GOT3 (cell line): ENCODE results near the gene UBAP2.

Experiments
- DNase-seq: peaks from one replicate; lab custom pipeline; 2025; ENCODE audit warnings: mixed read lengths; lab: John Stamatoyannopoulos, UW

The UBAP2 gene

DNA sequence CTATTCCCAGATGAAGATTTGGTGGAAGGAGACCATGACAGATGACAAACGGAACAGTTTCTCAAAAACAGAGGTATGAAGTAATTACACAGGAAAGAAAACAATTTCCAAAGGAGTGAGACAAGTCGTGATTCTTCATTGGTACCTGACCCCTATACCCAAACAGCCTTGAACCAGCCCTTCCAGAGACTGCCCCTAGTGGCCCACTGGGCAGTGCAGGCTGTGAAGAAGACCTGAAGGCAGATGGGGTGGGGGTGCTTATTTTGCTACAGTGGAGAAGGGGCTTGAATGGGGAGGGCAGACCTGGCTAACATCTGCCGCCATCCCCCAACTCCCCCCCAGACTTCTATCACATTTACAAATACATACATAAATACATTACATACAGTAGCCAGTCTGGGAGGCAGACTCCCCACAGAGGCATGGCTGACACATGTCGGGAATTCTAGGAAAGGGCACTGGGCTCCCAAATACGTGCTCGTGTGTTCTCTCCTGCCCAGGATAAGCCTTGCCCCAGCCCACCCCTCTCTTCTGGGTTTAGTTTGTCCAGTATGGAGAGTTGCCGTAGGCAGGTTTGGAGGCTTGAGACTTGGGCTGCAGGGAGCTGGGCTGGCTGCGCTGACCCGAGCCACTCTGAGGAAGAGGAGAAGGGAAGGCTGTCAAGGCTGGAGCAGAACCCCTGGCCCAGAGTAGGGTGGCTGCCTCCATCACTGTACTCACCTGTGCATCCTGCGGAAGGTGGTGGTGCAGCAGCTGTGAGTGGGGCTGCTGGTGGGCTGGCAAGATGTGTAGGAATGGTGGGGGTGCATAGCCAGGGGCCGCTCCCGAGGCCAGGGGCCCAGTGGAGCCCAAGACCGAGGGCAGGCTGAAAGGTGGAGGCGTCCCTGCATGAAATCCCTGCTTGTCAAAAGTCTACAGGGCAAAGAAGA is 126.5 kb downstream of the UBAP2 start:
- DNase-seq = no peak

- DNase-seq = no peak
Observed at GRCh38 chr9:33919276-33919897, 129.3 kb downstream of the UBAP2 start.

GRCh38 chr9:33917036-33917435 is 131.7 kb downstream of the UBAP2 start:
- no peak for DNase-seq

GRCh38 chr9:33914887-33915628 is 133.6 kb downstream of the UBAP2 start:
- no peak for DNase-seq

DNA sequence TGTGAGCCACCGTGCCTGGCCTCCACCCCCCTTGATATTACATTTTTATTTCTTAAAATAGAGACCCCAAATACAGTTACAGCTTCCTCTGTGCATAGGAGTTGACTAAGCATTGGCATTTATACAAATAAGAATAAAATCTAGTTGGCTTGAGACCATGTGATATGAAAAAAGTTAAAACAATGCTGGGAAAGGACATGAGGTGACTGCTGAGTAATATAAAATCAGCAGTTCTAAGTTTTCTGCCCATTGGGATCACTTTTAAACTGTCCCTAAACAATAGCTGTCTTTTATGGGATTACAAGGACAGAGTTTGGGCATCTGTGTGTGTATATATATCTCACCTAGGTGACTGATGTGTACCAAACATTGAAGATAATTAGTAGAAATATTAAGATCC is 135.1 kb downstream of the UBAP2 start:
- DNase-seq = no peak

DNA sequence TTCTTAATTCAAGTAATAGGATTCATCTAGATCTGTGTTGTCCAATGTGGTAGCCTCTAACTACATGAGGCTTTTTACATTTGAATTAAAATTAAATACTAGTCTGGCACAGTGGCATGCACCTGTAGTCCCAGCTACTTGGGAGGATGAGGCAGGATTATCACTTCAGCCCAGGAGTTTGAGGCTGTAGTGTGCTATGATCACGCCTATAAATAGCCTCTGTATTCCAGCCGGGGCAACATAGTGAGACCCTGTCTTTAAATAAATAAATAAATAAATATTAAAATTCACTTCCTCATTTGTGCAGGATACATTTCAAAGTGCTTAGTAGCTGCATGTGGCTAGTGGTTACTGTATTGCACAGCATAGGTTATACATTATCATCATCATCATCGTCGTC is 139.9 kb downstream of the UBAP2 start:
- no peak for DNase-seq

DNA sequence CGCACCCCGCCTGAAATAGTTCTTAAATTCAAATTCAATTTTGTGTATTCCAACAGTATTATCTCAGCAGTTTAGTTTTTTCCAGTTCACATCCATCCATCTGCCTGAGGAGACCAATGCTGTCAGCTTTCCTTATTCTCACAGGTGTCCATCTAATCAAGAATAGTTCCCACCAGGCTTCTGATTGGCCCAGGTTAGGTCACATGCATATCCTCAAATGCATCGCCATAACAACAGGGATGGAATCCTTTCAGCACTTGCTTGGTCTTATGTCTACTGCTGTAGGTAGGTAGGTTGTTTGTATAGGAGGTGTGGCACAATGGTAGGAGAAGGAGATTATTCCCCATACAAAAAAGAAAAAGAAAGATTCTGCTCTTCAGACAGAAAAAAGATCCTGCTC is 140.6 kb downstream of the UBAP2 start:
- no peak for DNase-seq

- no peak for DNase-seq
Observed at GRCh38 chr9:33907347-33907746, 141.3 kb downstream of the UBAP2 start.

GRCh38 chr9:33906769-33907168 is 141.9 kb downstream of the UBAP2 start:
- no peak for DNase-seq

- no peak for DNase-seq
Observed at GRCh38 chr9:33905137-33905536, 143.6 kb downstream of the UBAP2 start.

GRCh38 chr9:33903157-33903780 is 145.4 kb downstream of the UBAP2 start:
- no peak for DNase-seq

- no peak for DNase-seq
Observed at GRCh38 chr9:33894316-33894715, 154.4 kb downstream of the UBAP2 start.

DNA sequence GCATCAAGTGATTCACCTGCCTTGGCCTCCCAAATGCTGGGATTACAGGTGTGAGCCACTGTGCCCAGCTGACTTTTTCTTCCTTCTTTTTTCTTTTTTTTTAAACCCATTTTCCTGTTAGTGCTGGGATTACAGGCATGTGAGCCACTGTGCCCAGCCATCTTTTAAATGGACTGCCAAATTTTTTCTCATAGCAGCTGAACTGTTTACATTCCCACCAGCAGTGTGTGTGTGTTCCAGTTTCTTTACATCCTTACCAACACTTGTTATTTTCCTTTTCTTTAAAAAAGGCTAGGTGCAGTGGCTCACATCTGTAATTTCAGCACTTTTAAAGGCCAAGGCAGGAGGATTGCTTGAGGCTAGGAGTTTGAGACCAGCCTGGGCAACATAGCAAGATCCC is 154.8 kb downstream of the UBAP2 start:
- DNase-seq = no peak

GRCh38 chr9:33885948-33886347 is 162.7 kb downstream of the UBAP2 start:
- DNase-seq = no peak

DNA sequence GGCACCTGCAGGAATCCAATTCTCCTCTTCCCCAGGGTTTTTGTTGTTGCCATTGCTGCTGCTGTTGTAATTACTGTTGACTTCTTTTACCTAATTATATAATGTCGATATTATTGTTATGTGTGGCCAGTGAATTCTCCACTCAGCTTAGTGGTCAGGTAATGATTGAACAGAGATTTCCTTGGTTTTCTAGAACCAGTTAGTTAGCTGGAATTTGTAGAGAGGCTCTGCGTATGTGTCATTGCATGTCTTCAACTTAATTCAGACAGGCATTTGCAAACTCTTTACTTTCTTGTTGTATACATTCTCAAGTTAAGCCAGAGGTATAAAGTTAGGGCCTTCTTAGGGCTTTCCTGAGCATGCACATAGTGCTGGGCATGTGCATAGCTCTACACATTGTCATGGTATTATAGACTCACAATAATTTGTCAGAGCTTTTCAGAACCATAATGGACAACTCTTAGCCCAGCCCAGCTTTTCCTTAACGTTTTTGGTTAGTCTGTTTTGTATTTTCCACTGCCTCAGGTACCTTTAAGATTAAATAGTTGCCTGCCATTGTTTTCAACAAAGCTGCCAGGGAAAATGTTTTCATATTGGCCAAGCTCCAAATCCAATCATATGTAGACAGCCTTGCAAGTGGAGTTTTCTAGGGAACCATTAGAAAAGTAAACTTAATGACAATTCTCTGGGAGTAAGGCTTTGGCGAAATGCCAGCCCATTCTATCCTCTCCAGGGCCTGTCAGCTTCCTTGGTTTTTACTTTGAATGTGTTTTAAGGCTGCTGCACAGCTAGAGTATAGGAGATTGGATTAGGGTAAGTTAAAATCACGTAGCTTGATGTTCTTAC is 163.6 kb downstream of the UBAP2 start:
- DNase-seq = no peak

GRCh38 chr9:33881635-33882034 is 167.1 kb downstream of the UBAP2 start:
- DNase-seq = no peak

GRCh38 chr9:33880211-33881089 is 168.2 kb downstream of the UBAP2 start:
- DNase-seq = no peak

GRCh38 chr9:33878691-33879366 is 169.9 kb downstream of the UBAP2 start:
- DNase-seq = no peak

GRCh38 chr9:33877727-33878489 is 170.8 kb downstream of the UBAP2 start:
- no peak for DNase-seq
